CD1c-positive myeloid dendritic cell (primary cell): ENCODE results near the gene DNAJC17.

Source experiments
- DNase-seq: peaks from one replicate; pipeline ENCODE4 v3.0.0-alpha.2; 2016; ENCODE audit errors: extremely low spot score

DNAJC17 gene

GRCh38 chr15:40807028-40807887 lies at the start of gene DNAJC17, which contains the start of gene ZFYVE19:
Gene DNAJC17, minus strand, starts transcription at chr15:40807473. Its CDS starts 27 bp downstream, at chr15:40807446.
Gene ZFYVE19, plus strand, starts transcription at chr15:40807089. Its CDS starts 501 bp downstream, at chr15:40807590.
- peak; percentile 99 for DNase-seq

- no peak for DNase-seq
Measured at GRCh38 chr15:40856746-40857145, 49.5 kb upstream of the DNAJC17 start.

GRCh38 chr15:40855706-40856234 lies 48.5 kb upstream of the DNAJC17 start:
- DNase-seq = no peak

- no peak for DNase-seq
Measured at GRCh38 chr15:40854161-40854560, 46.9 kb upstream of the DNAJC17 start.

DNA sequence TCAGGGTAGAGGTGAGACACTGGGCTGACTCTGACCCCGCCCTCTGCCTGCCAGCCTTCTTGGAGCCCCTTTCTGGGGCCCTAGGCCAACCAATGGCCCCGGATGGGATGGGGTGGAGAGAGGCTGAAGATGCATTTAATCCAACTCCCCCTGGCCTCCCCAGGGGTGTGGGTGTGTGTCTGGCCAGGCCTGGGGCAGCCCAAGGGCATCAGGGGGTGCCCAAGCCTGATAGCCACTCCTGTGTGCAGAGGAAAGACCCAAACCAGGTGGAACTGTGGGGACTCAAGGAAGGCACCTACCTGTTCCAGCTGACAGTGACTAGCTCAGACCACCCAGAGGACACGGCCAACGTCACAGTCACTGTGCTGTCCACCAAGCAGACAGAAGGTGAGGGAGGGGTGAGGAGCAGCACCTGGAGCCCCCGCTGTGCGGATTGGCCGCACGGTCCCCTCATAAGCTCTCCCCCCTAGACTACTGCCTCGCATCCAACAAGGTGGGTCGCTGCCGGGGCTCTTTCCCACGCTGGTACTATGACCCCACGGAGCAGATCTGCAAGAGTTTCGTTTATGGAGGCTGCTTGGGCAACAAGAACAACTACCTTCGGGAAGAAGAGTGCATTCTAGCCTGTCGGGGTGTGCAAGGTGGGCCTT lies 46.1 kb upstream of the DNAJC17 start:
- no peak for DNase-seq

- DNase-seq = no peak
Measured at GRCh38 chr15:40852529-40852928, 45.3 kb upstream of the DNAJC17 start.

GRCh38 chr15:40850576-40851112 lies 43.4 kb upstream of the DNAJC17 start:
- DNase-seq = no peak

GRCh38 chr15:40847223-40847961 lies 40.1 kb upstream of the DNAJC17 start:
- peak; percentile 92 for DNase-seq

DNA sequence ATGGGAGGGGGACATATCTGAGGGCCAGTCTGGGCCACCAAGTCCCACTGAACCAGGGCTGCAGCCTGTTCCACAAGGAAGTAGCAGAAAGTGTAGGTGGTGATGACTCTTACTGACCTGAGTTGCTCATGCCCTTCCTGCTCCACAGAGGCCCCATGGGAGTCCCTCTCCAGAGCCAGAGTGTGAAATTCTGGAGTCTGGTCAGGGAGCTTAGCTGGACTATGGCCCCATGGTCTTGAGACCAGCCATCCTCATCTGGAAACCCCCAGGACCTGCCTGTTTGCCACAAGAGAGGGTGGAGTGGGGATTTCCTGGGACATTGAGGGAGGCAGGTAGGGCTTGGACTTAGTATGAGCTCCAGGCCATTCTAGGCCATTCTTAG lies 39.6 kb upstream of the DNAJC17 start:
- DNase-seq = peak; percentile 84

DNA sequence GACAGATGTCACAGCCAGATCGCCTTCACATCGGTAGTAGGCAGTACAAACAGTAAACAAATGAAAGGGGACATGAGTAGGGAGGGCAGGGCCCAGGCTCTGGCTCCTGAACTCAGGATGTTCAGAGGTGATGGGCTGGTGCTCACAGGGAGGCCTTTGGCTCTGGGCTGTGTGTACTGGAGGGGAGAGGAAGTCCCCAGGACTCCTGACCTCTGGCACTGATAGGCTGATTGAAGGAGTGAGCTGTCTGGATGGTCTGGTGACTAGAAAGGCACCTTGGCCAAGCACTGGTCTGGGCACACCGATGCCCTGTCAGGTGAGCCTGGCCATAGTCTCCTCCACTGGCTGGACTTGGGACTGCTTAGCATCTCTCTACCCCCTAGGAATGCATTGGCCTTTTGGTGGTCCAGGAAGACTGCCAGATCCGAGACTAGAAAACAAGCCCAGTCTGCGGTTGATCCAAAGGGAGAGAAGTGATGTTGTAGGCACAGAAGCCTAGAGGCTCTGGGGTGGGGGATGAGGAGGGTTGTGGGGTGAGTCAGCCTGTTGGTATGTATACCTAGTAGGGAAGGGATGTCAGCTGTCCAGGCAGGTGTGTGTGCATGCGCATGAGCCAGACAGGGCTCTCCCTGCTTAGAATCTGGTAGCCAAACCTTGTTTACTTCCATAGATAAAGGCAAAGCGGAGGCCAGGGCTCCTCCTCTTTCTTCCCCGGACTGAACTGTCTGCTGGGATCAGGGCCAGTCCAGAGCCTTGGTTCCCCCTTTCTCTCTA lies 38.4 kb upstream of the DNAJC17 start:
- DNase-seq = peak; percentile 23

DNA sequence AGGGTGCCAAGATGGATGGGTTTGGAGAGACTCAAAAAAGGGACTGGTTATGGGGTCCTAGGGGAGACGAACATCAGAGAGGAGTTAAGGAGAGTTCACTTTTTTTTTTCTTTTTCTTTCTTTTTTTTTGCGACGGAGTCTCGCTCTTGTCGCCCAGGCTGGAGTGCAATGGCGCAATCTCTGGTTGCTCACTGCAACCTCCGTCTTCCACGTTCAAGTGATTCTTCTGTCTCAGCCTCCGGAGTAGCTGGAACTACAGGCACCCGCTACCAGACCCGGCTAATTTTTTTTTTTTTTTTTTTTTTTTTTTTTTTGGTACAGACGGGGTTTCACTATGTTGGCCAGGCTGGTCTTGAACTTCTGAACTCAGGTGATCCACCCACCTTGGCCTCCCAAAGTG lies 37.8 kb upstream of the DNAJC17 start:
- no peak for DNase-seq

GRCh38 chr15:40844696-40845030 lies 37.4 kb upstream of the DNAJC17 start:
- peak; percentile 70 for DNase-seq

- peak; percentile 63 for DNase-seq
Measured at GRCh38 chr15:40843885-40844695, 36.8 kb upstream of the DNAJC17 start, which contains the start of gene SPINT1. Gene SPINT1, plus strand, starts transcription at chr15:40844048. Its CDS starts 507 bp downstream, at chr15:40844555.

GRCh38 chr15:40843261-40843884 lies 36.1 kb upstream of the DNAJC17 start:
- DNase-seq = no peak

GRCh38 chr15:40841741-40842140 lies 34.5 kb upstream of the DNAJC17 start:
- no peak for DNase-seq

- DNase-seq = no peak
Measured at GRCh38 chr15:40838756-40839155, 31.5 kb upstream of the DNAJC17 start.

DNA sequence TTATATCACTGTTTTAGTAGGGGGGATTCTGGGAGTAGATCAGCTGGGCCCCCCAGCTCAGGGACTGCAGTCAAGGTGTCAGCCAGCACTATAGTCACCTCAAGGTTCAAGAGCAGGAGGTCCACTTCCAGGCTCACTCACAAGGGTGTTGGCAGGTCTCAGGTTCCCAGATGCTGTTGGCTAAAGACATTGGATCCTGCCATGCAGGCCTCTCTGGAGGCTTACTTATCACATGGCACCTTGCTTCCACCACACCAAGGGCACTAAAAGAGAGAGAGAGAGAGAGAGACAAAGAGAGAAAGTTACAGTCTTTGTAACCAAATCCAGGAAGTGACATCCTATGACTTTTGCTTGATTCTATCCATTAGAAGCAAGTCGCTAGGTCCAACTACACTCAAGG lies 28.7 kb upstream of the DNAJC17 start:
- DNase-seq = no peak

- DNase-seq = no peak
Measured at GRCh38 chr15:40832903-40833302, 25.6 kb upstream of the DNAJC17 start.

DNA sequence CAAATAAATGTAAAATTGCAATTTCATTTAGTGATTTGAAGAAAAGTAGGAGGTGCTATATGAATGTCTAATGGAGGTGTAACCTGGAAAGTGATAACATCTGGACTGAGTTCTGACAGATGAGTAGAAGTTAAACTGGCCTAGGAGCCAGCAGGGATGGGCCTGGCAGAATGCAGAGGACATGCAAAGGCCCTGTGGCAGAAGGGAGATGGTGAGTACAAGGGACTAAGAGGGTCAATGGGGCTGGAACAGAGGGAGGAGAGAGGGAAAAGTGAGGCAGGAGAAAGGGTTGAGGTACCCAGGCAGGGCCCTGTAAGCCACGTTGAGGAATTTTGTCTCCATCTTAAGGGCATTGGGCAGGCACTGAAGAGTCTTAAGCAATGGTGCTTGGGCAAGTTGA lies 24.6 kb upstream of the DNAJC17 start:
- DNase-seq = no peak

GRCh38 chr15:40830884-40831283 lies 23.6 kb upstream of the DNAJC17 start:
- no peak for DNase-seq
